Measurements from ENCODE around the gene SLC44A5. TPM values are rescaled to one million over a fixed set of nuclear protein-coding genes. Genes with fewer than 3 reads are reported as not detected.

Gene SLC44A5
- total RNA-seq, 2 donors from 2014 or later = 3.6 to 5.4 TPM

GRCh38 chr1:75618382-75618781, 7.5 kb upstream of the SLC44A5 start:
- Histone ChIP-seq H3K4me3 (no peak overlapping the region), H3K4me1 (peaks cover 22% of the 10 kb centered on the region), H3K27me3 (peaks cover 0 to 2% of the 10 kb centered on the region in 2 donors), H3K27ac (no peak overlapping the region), H3K9me3 (no peaks in the 10 kb centered on the region), H3K36me3 (replicated peaks in 1 of 2; ENCODE audit: insufficient read depth in 1 of 2, low read depth in 2 of 2) (no peaks in the 10 kb centered on the region)
- DNase-seq (no peak), ATAC-seq (no peak)
- no peak for TF ChIP-seq CTCF (IDR thresholded peaks at IDR 0.05)
- TF ChIP-seq POLR2A (IDR thresholded peaks at IDR 0.05) = no peak
- intact Hi-C loops (cut with DNase I) = no loop called here

DNA sequence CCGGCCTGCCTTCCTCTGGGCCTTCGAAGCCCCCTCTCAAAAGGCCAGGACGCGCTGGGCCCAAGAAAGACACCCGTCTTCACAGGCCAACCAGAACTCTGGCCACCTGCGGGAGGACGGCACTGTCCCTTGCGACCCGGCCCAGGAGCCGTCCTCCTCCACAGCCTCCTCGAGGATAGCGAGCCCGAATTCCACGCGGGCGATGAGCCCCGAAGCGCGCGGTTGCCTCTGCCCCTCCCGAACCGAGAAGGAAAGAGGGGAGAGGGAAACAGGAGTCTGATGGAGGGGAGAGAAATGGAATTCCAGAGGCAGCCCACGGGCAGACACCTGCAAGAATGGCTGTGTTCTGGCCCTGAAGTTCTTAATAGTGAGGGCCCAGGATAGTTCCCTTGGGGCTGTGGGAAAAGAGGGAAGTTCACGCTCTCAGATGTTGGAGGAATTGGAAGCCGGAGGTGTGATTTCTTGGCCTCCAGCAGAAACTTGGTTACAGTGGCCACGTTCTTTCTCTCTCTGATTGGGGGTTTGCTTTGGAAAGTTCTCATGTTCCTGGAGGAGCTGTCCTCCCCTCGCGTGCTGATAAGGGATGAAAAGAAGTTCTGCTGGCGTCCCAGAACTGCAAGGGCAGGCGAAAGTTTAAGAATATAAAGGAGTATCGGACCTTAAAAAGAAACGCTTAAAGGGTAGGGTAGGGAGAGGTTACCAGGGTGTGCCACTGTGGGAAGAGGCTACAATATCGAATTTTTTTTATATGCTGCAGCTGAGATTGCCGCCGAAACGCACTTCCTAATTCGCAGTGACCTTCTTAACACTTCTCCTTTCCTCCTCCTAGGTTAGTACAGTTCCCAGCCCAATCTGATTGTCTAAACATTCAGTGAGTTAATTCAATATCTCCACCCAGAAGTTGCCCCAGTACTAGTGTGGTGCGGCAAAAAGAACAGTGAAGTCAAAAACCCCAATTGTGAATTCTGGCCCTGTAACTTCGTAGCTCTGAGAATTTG, 5.8 kb upstream of the SLC44A5 start:
- Histone ChIP-seq H3K9me3 (no peaks in the 10 kb centered on the region), H3K4me1 (peaks cover 22% of the 10 kb centered on the region), H3K36me3 (replicated peaks in 1 of 2; ENCODE audit: insufficient read depth in 1 of 2, low read depth in 2 of 2) (no peaks in the 10 kb centered on the region), H3K4me3 (peak overlapping the region; percentile 18 to 33), H3K27me3 (peaks cover 0 to 10% of the 10 kb centered on the region in 2 donors), H3K27ac (no peak overlapping the region)
- peak in 1 of 4 donors; percentile 10 for DNase-seq
- intact Hi-C loops (cut with DNase I) = no loop called here
- TF ChIP-seq CTCF (IDR thresholded peaks at IDR 0.05) = no peak
- no peak for TF ChIP-seq POLR2A (IDR thresholded peaks at IDR 0.05)
- no peak for ATAC-seq
- 12 to 17% methylated on average over 32 to 35 of the region's 39 CpGs for WGBS, 2 donors

- ATAC-seq = peak; percentile 67
- peak overlapping the region; percentile 18 to 33 for H3K4me3 ChIP-seq
Observed at GRCh38 chr1:75615613-75616435, 4.9 kb upstream of the SLC44A5 start.

DNA sequence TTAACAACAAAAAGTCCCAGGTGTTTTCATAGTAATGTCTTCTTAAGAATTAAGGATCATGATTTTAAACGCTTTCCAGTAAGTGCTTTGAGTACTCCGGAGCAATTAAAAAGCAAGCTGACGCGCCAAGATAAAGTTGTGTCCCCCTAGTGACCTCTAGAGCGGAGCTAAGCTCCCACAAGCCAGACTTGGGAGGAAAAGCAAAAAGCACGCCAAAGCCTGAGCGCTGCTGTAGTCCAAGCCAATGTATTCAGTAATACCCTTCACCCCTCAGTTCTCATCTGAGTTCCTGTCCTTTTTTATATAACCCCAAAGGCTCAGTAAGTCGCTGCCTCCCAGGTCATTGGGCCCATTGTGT, 3.5 kb upstream of the SLC44A5 start:
- DNase-seq (no peak), ATAC-seq (peak; percentile 16)
- Histone ChIP-seq H3K9me3 (no peaks in the 10 kb centered on the region), H3K4me1 (peaks cover 22% of the 10 kb centered on the region), H3K27ac (peak overlapping the region in 1 of 4 donors; percentile 25), H3K4me3 (no peak overlapping the region), H3K36me3 (replicated peaks in 1 of 2; ENCODE audit: insufficient read depth in 1 of 2, low read depth in 2 of 2) (no peaks in the 10 kb centered on the region), H3K27me3 (peaks cover 0 to 10% of the 10 kb centered on the region in 2 donors)
- 1 to 8% methylated on average over 8 of the region's 8 CpGs for WGBS, 2 donors
- intact Hi-C loops (cut with DNase I) = no loop called here
- no peak for TF ChIP-seq CTCF (IDR thresholded peaks at IDR 0.05)
- no peak for TF ChIP-seq POLR2A (IDR thresholded peaks at IDR 0.05)

More at GRCh38 chr1:75615613-75616435, 4.9 kb upstream of the SLC44A5 start:
- H3K36me3 ChIP-seq (replicated peaks in 1 of 2; ENCODE audit: insufficient read depth in 1 of 2, low read depth in 2 of 2) = no peaks in the 10 kb centered on the region
- H3K27me3 ChIP-seq = peaks cover 0 to 10% of the 10 kb centered on the region in 2 donors
- H3K4me1 ChIP-seq = peaks cover 22% of the 10 kb centered on the region
- no peaks in the 10 kb centered on the region for H3K9me3 ChIP-seq
- H3K27ac ChIP-seq = peak overlapping the region in 1 of 4 donors; percentile 38
- WGBS, 2 donors = 0 to 1% methylated on average over 7 to 69 of the region's 72 CpGs
- TF ChIP-seq POLR2A (IDR thresholded peaks at IDR 0.05) (no peak), CTCF (IDR thresholded peaks at IDR 0.05) (no peak)
- DNase-seq = peak; percentile 22 to 60 (median 36)
- intact Hi-C loops (cut with DNase I) = no loop called here
